Loucy (cell line): Measurements from ENCODE around the gene KRTDAP.

Source experiments
- EZH2phosphoT487 ChIP-seq: fragments of 200-600 bp; IDR thresholded peaks from 2 replicates; pipeline ENCODE4 v1.6.1; 2018; ENCODE audit warnings: antibody characterized with exemption, mild to moderate bottlenecking, moderate library complexity, borderline replicate concordance
- TF ChIP-seq, protein P1 (sequence below): fragments of 200-600 bp; sonication (generic); conservative IDR thresholded peaks from 2 replicates; pipeline ENCODE4 v1.5.1; 2014; ENCODE audit warnings: mild to moderate bottlenecking, antibody characterized with exemption, low read length

GRCh38 chr19:35462476-35462953 is 27.7 kb downstream of the KRTDAP start:
- TF ChIP-seq, protein P1, sequence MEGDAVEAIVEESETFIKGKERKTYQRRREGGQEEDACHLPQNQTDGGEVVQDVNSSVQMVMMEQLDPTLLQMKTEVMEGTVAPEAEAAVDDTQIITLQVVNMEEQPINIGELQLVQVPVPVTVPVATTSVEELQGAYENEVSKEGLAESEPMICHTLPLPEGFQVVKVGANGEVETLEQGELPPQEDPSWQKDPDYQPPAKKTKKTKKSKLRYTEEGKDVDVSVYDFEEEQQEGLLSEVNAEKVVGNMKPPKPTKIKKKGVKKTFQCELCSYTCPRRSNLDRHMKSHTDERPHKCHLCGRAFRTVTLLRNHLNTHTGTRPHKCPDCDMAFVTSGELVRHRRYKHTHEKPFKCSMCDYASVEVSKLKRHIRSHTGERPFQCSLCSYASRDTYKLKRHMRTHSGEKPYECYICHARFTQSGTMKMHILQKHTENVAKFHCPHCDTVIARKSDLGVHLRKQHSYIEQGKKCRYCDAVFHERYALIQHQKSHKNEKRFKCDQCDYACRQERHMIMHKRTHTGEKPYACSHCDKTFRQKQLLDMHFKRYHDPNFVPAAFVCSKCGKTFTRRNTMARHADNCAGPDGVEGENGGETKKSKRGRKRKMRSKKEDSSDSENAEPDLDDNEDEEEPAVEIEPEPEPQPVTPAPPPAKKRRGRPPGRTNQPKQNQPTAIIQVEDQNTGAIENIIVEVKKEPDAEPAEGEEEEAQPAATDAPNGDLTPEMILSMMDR: no peak
- no peak for TF ChIP-seq EZH2phosphoT487
